ENCODE measurements around the gene APLNR.

DNA sequence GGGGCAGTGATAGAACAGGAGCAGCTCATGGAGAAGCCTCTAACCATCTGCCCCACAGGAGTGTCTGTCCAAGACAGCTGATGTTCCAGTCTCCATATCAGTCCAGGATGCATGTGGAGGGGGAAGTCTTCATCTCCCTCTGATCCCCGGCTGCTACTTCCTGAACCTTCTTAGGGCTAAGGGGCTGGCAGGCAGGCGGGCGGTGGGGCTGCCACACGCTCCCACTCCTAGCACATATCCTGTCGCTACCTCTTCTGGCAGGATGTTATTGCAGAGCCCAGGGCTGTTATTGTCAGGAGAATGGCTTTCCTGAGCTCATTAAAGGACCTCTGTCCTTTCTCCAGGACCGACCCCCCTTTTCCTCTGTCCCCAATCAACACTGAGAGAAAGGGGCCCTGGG lies 29.9 kb downstream of the APLNR start:
- TF ChIP-seq, protein P1, sequence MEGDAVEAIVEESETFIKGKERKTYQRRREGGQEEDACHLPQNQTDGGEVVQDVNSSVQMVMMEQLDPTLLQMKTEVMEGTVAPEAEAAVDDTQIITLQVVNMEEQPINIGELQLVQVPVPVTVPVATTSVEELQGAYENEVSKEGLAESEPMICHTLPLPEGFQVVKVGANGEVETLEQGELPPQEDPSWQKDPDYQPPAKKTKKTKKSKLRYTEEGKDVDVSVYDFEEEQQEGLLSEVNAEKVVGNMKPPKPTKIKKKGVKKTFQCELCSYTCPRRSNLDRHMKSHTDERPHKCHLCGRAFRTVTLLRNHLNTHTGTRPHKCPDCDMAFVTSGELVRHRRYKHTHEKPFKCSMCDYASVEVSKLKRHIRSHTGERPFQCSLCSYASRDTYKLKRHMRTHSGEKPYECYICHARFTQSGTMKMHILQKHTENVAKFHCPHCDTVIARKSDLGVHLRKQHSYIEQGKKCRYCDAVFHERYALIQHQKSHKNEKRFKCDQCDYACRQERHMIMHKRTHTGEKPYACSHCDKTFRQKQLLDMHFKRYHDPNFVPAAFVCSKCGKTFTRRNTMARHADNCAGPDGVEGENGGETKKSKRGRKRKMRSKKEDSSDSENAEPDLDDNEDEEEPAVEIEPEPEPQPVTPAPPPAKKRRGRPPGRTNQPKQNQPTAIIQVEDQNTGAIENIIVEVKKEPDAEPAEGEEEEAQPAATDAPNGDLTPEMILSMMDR (IDR thresholded peaks at IDR 0.05): no peak
- TF ChIP-seq NR3C1 (CRISPR knock-in tag; conservative IDR thresholded peaks at IDR 0.05; ENCODE audit: low read depth): no peak
- TF ChIP-seq TP53 (CRISPR knock-in tag; IDR thresholded peaks at IDR 0.05): no peak
- TF ChIP-seq, protein P2, sequence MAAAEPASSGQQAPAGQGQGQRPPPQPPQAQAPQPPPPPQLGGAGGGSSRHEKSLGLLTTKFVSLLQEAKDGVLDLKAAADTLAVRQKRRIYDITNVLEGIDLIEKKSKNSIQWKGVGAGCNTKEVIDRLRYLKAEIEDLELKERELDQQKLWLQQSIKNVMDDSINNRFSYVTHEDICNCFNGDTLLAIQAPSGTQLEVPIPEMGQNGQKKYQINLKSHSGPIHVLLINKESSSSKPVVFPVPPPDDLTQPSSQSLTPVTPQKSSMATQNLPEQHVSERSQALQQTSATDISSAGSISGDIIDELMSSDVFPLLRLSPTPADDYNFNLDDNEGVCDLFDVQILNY (CRISPR knock-in tag; IDR thresholded peaks at IDR 0.05): no peak
- TF ChIP-seq ELF4 (CRISPR knock-in tag; IDR thresholded peaks at IDR 0.05; ENCODE audit: low read depth): no peak
- no peak for TF ChIP-seq ETV6 (CRISPR knock-in tag; IDR thresholded peaks at IDR 0.05)
- TF ChIP-seq, protein P3, sequence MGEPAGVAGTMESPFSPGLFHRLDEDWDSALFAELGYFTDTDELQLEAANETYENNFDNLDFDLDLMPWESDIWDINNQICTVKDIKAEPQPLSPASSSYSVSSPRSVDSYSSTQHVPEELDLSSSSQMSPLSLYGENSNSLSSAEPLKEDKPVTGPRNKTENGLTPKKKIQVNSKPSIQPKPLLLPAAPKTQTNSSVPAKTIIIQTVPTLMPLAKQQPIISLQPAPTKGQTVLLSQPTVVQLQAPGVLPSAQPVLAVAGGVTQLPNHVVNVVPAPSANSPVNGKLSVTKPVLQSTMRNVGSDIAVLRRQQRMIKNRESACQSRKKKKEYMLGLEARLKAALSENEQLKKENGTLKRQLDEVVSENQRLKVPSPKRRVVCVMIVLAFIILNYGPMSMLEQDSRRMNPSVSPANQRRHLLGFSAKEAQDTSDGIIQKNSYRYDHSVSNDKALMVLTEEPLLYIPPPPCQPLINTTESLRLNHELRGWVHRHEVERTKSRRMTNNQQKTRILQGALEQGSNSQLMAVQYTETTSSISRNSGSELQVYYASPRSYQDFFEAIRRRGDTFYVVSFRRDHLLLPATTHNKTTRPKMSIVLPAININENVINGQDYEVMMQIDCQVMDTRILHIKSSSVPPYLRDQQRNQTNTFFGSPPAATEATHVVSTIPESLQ (CRISPR knock-in tag; IDR thresholded peaks at IDR 0.05): no peak
- no peak for TF ChIP-seq TEAD4 (CRISPR knock-in tag; IDR thresholded peaks at IDR 0.05)
- no peak for TF ChIP-seq GRHL2 (CRISPR knock-in tag; IDR thresholded peaks at IDR 0.05; ENCODE audit: insufficient replicate concordance, severe bottlenecking)
- TF ChIP-seq CREB1 (CRISPR knock-in tag; IDR thresholded peaks at IDR 0.05): no peak
- no peak for TF ChIP-seq SP1 (CRISPR knock-in tag; conservative IDR thresholded peaks at IDR 0.05)
- TF ChIP-seq, protein P4, sequence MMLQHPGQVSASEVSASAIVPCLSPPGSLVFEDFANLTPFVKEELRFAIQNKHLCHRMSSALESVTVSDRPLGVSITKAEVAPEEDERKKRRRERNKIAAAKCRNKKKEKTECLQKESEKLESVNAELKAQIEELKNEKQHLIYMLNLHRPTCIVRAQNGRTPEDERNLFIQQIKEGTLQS (CRISPR knock-in tag; conservative IDR thresholded peaks at IDR 0.05): no peak
- TF ChIP-seq, protein P5, sequence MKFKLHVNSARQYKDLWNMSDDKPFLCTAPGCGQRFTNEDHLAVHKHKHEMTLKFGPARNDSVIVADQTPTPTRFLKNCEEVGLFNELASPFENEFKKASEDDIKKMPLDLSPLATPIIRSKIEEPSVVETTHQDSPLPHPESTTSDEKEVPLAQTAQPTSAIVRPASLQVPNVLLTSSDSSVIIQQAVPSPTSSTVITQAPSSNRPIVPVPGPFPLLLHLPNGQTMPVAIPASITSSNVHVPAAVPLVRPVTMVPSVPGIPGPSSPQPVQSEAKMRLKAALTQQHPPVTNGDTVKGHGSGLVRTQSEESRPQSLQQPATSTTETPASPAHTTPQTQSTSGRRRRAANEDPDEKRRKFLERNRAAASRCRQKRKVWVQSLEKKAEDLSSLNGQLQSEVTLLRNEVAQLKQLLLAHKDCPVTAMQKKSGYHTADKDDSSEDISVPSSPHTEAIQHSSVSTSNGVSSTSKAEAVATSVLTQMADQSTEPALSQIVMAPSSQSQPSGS (CRISPR knock-in tag; IDR thresholded peaks at IDR 0.05; ENCODE audit: borderline replicate concordance, low read depth): no peak
